Keratinocyte (primary cell): ENCODE measurements around the gene TIAM2.

Experiments used
- EZH2 ChIP-seq: IDR thresholded peaks from one replicate; pipeline ENCODE4 v1.6.1; 2012; ENCODE audit warnings: inconsistent platforms, mild to moderate bottlenecking, low read length, moderate library complexity
- TF ChIP-seq, protein P1 (sequence below), 3 experiments: IDR thresholded peaks in 1 of 3; conservative IDR thresholded peaks in 1 of 3; optimal IDR thresholded peaks in 1 of 3; 2 replicates in 2 of 3; 3 replicates in 1 of 3; pipeline versions ENCODE3 to v1.5.1; 2011; ENCODE audit warnings: low read length in 3 of 3, mild to moderate bottlenecking in 3 of 3, moderate library complexity in 2 of 3, control low read depth in 1 of 3, inconsistent platforms in 1 of 3; ENCODE audit not compliant: insufficient read depth in 2 of 3; ENCODE audit errors: extremely low read depth in 1 of 3

DNA sequence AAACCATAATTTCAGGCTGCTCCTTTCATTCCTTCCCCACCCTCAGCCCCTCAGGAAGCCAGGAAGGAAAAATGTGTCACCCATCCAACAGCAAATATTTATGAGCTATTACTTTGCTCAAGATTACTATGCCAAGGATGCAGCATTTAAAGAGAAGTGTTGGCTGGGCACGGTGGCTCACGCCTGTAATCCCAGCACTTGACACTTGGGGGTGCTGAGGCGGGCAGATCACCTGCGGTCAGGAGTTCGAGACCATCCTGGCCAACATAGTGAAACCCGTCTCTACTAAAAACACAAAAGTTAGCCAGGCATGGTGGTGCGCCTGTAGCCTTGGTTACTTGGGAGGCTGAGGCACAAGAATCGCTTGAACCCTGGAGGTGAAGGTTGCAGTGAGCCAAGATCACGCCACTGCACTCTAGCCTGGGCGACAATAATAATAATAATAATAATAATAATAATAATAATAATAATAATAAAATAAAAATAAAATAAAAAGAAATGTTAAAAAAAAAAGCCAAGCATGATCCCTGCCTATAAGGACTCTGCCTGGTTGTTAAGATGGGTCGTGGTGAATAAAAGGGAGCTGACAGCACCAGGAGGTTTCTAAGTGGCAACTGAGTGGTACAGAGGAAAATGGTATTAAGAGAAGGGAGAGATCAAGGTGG is 20.5 kb upstream of the TIAM2 start:
- TF ChIP-seq, protein P1, sequence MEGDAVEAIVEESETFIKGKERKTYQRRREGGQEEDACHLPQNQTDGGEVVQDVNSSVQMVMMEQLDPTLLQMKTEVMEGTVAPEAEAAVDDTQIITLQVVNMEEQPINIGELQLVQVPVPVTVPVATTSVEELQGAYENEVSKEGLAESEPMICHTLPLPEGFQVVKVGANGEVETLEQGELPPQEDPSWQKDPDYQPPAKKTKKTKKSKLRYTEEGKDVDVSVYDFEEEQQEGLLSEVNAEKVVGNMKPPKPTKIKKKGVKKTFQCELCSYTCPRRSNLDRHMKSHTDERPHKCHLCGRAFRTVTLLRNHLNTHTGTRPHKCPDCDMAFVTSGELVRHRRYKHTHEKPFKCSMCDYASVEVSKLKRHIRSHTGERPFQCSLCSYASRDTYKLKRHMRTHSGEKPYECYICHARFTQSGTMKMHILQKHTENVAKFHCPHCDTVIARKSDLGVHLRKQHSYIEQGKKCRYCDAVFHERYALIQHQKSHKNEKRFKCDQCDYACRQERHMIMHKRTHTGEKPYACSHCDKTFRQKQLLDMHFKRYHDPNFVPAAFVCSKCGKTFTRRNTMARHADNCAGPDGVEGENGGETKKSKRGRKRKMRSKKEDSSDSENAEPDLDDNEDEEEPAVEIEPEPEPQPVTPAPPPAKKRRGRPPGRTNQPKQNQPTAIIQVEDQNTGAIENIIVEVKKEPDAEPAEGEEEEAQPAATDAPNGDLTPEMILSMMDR (optimal IDR thresholded peaks at IDR 0.05 in 1 of 3, IDR thresholded peaks at IDR 0.05 in 1 of 3, conservative IDR thresholded peaks at IDR 0.05 in 1 of 3; ENCODE audit: extremely low read depth in 1 of 3, insufficient read depth in 2 of 3, low read length in 3 of 3) = no peak
- no peak for TF ChIP-seq EZH2
